HG02623 (cell line): ENCODE results near the gene UGT1A3.

Experiments
- ATAC-seq: cut with Tn5 transposase; IDR thresholded peaks from one replicate; pipeline ENCODE4 v1.9.1; 2021; ENCODE audit warnings: moderate library complexity; ENCODE audit not compliant: unreplicated experiment

The UGT1A3 gene

GRCh38 chr2:233793465-233794127 is 64.8 kb downstream of the UGT1A3 start:
- ATAC-seq: no peak

GRCh38 chr2:233794128-233794658 is 65.4 kb downstream of the UGT1A3 start:
- ATAC-seq: no peak

- no peak for ATAC-seq
These were observed 66.9 kb downstream of the UGT1A3 start for GRCh38 chr2:233795735-233796171.

- ATAC-seq: no peak
These were observed 67.4 kb downstream of the UGT1A3 start for GRCh38 chr2:233796254-233796653.

- ATAC-seq: no peak
These were observed 69.7 kb downstream of the UGT1A3 start for GRCh38 chr2:233798335-233799086.

- ATAC-seq: no peak
These were observed 70.3 kb downstream of the UGT1A3 start for GRCh38 chr2:233799087-233799665.

- no peak for ATAC-seq
These were observed 70.9 kb downstream of the UGT1A3 start for GRCh38 chr2:233799716-233800115.

GRCh38 chr2:233800208-233800607 is 71.4 kb downstream of the UGT1A3 start:
- no peak for ATAC-seq

GRCh38 chr2:233801357-233802131 is 72.7 kb downstream of the UGT1A3 start:
- no peak for ATAC-seq

- no peak for ATAC-seq
These were observed 73.4 kb downstream of the UGT1A3 start for GRCh38 chr2:233802132-233802815.

GRCh38 chr2:233803292-233803911 is 74.6 kb downstream of the UGT1A3 start:
- no peak for ATAC-seq

- no peak for ATAC-seq
These were observed 75.2 kb downstream of the UGT1A3 start for GRCh38 chr2:233803994-233804393.

GRCh38 chr2:233807215-233807865 is 78.5 kb downstream of the UGT1A3 start:
- ATAC-seq: no peak

- no peak for ATAC-seq
These were observed 79.4 kb downstream of the UGT1A3 start for GRCh38 chr2:233807966-233808935.

- ATAC-seq: no peak
These were observed 81.5 kb downstream of the UGT1A3 start for GRCh38 chr2:233810385-233810784.

- no peak for ATAC-seq
These were observed 82.2 kb downstream of the UGT1A3 start for GRCh38 chr2:233811087-233811486.

- no peak for ATAC-seq
These were observed 82.9 kb downstream of the UGT1A3 start for GRCh38 chr2:233811732-233812131.
